Stimulated activated CD8-positive, alpha-beta memory T cell treated with anti-CD3 and anti-CD28 coated beads, Interleukin-4, amount 100 ng/mL, for 1 hour (primary cell): ENCODE measurements around the gene HOMER2.
A peak's percentile ranks its signal among the peaks of the same experiment; 100 is the strongest.
"Not testable (repeated sequence)": the region's sequence is repeated elsewhere in the genome, so short reads cannot be mapped to it uniquely, and the experiment has no call there.

ENCODE experiments used
- DNase-seq, 2 donors: peaks; one replicate each; pipeline ENCODE4 v3.0.0-alpha.2; 2020; ENCODE audit warnings: low read depth in 2 of 2, low spot score in 1 of 2

The HOMER2 gene

DNA sequence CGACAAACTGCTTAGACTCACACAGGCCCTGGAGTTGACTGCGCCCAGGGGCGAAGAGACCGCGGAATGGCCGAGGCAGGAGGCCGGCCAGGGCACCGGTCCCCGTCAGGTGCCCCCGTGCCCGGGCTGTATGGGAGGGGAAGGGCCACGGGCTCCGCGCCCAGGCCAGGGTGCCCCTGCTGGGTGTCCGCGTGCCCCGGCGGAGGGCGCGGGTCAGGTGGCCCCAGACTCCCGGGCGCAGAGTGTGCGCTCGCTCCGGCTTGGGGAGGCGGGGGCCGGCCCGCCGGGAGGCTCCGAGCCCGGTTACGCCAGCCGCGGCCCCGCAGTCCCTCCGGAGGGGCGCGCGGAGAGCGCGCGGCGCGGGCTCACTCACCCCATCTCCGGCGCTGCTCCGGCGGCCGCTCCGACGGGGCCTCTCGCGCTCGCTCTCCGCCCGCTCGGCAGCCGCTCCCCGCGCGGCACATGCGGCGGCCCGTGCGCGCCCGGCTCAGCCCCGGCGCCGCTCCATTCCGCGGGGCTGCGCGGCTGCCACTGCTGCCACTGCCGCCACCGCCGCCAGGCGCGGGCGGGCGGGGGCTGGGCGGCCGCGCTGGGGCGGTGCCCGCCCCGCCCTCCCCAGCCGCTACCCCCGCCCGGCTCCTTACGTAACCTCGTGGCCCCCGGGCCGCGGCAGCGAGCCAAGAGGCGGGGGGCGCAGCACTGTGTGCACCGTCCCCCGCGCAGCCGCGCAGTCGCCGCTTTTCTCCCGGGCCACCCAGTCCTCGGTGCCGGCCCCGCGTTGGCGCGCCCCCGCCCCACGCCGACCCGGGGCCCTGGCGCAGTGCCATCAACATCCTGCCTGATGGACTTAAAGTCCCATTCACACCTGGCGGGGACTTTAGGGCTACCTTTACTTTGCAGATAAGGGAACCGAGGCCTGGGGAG is at the start of gene HOMER2:
Gene HOMER2, minus strand, starts transcription at position 563 of the 924 bp plus-strand sequence. Its CDS starts 185 bp downstream, at position 378.
- no peak for DNase-seq

DNA sequence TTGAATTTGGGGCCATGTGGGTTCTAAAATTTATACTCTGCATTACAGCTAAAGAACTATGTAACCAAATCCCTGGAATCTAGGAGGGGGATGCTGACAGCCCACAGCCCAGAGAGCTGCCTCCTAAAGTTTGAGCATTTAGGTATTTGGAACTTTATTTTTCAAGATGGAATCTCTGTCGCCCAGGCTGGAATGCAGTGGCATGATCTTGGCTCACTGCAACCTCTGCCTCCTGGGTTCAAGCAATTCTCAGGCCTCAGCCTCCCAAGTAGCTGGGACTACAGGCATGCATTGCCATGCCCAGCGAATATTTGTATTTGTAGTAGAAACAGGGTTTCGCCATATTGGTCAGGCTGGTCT is 48.1 kb upstream of the HOMER2 start:
- DNase-seq = not testable (repeated sequence)

DNA sequence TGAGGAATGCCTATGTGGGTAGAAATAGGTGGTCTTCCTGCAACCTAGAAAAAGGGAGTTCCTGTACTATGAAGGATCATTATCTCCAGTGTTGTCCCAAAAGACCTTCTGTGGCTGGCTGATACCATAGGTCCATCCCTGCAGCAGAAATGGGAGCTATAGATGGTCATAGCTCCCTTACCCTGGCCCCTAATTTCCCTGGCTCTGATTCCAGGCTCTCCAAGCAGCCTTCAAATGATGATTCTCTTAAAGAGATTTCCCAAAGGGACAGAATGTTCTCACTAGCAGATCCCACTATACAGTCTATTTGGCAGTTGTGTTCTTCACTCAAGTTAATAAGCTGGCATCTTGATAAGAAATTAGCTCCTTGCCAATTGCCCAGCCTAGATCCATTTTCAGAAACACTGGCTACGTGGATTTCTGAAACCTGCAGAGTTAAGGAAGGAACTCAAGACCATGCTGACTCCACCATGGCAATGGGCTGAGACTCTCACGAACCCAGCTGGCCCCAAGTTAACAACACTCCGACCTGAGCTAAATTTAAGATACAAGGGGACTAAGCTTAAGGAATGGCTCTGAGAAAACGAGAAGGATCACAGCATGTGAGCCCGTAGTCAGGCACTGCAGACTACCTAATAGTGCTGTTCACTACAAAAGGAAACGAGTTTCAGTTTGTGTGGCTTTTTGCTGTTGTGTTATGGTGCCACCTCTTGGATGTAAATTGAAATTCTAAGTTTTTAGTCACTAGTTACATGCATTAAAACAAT is 47.6 kb upstream of the HOMER2 start:
- peak in 1 of 2 donors; percentile 3 for DNase-seq

DNA sequence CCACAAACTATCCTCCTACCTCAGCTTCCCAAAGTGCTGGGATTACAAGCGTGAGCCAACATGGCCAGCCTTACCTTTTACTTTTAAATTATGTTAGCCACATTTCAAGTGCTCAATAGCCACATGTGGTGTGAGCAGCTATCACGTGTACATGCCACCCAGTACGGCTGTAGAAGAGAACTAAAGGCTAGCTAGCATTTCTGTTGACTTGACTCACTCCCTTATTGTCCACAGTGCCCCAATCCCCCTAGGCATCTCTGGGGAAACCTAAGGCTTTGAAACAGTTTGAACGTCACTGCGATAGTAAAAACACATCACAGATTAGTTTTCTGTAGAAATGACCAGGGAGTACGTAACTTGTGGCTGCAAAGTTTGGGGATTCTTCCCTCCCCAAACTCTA is 46.9 kb upstream of the HOMER2 start:
- DNase-seq = no peak

DNA sequence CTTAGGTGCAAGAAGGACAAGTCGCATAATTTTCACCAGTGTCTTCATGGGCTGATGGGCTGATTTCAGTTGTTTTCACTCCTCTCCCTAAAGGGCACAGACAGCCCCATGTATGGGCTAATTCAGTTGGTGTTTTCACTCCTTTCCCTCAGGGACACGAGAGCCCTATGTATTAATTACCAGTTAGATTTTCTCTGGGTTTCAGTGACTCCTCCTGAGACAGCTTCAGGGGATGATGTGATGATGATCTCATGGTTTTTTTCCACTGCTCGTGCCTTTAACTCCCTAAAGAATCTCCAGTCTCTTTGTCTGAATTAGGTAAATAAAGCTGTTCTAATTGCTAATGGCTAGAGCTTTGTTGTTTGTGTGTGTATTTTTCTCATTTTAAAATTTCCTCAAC is 43.4 kb upstream of the HOMER2 start:
- no peak for DNase-seq

DNA sequence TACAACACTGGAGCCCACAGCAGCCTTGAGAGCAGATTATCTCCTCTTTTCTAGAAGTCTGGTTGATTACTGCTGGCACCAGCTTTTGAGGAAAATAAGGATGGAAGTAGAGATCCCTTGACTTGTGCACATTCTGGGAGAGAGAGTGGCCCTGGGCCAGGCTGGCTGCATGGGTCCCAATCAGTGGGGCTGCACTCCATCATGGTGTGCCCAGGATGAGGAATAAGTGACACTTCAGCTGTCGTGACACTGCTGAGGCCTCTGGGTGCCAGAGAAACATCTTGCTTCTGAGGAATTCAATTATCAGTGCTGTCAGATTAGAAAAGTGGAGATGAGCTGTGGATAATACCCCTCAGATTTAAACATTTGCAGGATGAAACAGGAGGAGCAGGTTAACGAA is 42.6 kb upstream of the HOMER2 start:
- DNase-seq = no peak

DNA sequence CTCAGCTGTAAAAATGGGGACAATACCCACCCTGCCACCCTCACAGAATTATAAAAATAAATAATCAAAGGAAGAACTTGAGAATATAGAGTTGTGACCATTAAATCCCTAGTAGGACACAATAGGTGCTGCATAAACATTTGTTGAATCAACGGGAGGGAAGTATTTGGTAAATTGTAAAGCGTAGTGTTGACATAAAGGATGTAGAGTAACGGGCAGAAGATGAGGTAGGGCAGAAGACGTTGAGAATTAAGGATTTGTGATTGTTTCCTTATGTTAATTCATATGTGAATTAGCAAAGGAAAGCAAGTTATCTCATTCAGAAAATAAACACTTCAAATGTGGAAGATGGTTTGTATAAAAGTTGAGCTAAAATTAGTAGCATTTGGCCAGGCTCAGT is 40.6 kb upstream of the HOMER2 start:
- DNase-seq = no peak

DNA sequence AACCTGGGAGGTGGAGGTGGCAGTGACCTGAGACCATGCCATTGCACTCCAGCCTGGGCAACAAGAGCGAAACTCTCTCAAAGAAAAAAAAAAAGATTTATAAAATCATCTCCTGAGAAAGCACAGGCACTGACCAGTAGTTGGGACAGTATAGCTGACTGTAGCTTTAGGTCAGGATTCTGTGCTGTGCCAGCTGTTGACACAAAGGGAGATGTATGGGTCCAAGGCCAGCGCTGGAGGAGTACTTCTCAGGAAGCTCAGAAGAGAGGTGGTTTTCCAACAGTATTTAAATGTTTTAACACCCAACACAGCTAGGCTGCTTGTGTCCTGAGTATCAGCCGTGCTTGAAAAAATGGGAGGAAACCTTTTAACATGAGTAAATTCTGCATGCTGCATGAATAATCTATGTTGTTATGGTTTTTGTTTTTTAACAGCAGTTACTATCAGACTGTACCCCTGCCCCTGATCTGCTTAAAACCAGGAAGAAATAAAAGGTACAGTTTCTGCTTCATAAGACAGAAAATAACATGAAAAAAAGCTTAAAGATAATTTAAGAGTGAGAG is 40.0 kb upstream of the HOMER2 start:
- no peak for DNase-seq

DNA sequence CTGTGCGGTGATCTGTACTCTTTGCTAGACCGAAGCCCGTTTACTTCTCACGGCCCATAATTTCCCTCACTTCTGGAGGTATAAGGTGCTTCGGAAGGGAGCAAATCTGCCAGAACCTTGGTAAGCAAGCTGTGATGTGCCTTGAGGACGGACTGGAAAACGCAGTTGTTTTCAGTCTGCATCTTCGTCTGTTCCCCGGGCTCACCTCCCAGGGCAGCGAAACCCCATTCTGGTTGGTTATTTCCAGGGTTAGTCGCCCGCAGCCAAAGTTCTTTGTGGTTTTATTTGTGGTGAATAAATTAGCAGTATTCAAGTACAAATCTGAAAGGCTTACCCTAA is 33.9 kb upstream of the HOMER2 start:
- DNase-seq = no peak

DNA sequence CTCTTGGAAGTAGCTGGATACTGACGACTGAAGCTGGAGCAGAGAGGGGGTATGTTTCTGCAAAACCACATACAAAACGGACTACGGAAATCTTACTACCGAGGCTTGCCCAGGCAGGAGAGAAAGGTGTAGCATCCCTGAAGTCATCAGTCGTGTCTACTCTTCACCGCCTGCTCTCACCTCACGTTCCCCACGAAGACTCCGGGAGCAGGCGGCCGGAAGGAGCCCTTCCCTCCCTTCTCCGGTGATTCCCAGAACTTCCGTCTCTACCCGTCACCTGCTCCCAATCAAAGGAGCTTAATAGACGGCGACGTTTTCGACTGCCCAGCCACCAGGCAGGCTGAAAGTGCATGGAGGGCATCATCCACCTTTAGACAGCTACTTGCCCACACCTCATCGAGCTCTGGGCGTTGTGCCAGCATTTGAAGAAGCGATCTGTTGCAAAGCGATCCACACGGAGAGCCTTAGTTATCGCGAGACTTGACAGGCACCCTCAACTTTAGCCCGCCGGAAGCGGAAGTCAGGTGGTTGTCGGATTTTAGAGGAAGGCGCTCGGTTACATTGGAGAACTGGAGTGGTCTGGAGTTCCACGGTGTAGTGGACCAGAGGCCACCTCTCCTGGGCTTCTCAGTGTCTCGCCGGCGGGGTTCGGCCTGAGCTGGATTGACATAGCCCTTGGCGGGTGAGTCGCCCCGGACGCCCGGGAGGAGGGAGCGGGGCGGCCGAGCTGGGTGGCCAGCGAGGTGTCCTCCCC is 33.3 kb upstream of the HOMER2 start, which contains the start of gene RAMAC:
Gene RAMAC, plus strand, starts transcription at position 523 of the 754 bp plus-strand sequence. CDS start 2,809 bp downstream, outside the sequence.
- peak; percentile 82 to 86 for DNase-seq

DNA sequence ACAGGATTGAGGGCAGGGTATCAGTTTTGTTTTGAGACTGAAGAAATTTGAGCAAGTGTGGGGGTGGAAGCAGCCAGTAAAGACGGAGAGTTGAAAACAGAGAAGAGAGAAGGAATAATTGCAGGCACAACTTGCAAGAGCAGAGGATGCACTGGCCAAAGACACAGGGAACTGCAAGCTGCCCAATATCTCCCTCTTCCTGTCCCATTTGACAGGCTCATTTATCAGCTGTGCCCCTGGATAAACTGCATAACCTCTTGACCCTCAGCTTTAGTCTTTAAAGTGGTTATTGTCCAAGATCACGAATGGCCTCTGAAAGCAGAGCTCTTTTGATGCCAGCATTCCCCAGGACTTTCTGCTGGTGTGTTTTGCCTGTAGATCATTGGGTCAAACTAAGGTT is 28.5 kb upstream of the HOMER2 start:
- no peak for DNase-seq

DNA sequence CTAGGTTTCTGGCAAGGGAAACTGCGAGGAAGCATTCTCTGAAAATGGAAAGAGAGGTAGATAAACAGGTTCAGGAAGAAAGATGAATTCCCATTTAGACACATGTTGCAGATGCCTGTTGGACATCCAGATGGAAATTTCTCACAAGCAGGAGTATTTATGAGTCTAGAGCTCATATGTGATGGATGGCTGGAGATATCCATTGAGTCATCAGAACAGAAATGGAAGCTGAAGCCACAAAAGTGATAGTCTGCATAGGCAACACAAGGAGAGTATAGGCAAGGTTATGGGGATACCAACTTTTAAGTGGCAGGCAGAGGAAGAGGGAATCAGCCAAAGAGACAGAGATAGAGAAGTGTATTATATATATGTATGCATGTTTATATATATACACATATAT is 27.2 kb upstream of the HOMER2 start:
- DNase-seq = no peak

DNA sequence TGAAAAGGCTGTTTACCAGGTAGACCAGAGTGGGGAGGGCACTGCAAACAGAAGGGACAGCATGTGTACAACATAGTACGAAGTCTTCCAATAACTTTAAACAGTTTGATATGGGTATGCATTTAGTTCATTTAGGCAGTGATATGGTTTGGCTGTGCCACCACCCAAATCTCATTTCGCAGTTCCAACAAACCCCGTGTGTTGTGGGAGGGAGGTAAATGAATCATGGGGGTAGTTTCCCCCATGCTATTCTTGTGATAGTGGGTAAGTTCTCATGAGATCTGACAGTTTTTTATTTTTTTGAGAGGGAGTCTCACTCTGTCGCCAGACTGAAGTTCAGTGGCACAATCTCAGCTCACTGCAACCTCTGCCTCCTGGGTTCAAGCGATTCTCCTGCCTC is 25.9 kb upstream of the HOMER2 start:
- no peak for DNase-seq

DNA sequence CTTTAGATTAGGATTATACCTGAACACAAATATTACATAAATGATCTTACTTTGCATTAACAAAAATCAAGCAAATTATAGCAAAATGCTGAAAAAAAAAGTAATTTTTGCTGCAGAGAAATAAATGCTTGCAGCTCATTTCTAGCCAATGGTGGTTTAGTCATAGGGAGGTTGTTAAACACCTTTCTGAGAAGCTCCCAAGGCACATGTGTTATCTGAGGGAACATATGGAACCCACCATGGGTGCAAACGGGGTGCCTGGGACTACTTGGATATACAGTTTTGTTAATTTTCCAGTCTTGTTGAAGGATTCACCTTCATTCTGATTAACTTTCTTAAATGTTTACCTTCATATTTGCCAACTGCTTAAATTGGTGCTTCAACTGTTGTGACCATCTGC is 24.6 kb upstream of the HOMER2 start:
- no peak for DNase-seq

DNA sequence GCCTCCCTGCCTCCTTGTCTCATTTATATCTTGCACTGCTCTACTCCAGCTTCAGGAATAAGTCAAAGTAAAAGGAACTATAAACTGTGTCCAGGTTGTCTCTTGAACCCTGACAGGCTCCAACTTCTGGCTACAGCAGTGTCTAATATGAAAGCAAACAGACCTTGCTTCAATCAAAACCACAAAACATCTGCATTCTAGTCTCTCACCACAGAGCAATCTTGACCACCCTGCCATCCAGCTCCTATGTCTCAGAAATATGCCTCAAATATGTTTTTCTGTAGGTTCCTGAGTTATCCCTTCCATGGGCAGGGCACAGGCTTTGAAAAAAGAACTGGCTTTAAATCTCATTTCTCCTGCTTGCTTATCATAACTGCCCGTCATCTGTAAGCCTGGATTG is 20.5 kb upstream of the HOMER2 start:
- no peak for DNase-seq

DNA sequence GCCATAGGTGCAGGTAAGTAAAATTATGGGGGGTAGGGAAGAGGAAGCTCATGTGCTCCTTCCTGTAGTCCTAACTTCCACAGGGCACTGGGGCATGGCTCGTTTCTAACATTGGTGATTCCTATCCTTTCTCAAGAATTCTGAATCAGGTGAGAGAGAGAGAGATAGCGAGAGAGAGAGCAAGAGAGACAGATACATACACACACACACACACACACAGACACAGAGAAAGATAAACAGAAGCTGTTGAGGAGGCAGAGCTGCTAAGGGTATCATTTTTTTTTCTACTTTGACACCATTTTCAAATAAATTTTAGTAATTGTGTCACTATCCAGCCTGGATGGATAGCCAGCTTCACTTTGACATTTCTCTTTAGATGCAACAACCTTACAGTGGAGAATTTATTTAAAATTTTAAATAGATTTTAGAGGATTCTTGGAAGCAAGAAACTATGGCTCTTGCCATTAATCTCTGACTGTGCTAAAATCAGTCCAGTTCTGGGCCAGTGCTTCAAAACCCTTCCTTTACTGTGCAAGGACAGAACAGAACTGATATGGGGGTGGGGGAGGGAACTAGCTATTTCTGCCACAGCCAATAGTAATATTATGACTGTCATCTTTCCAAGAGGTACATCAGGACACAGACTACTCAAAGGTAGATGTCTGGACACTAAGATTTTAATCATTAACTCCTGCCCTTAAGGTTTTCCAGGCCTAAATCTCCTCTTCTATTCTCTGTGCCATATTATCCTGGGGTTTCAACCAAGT is 18.9 kb upstream of the HOMER2 start:
- DNase-seq = no peak

DNA sequence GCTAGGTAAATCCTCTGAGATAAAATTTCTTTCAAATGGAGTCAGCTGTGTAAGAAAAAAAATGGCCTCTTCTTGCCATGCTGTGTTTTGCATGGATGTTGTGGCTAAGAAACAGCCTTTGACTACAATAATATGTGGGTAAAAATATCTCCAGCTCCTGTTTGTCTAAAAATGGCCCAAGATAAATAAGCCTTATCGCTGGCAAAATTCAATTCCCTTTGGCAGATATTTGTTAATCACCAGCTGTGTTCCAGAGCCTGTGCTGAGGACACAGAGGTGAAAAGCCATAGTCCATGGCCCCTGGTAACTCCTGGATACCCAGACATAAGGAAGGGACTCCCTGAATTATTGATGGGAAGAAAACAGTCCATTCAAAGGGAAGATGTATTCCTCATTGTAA is 18.2 kb upstream of the HOMER2 start:
- DNase-seq = no peak

DNA sequence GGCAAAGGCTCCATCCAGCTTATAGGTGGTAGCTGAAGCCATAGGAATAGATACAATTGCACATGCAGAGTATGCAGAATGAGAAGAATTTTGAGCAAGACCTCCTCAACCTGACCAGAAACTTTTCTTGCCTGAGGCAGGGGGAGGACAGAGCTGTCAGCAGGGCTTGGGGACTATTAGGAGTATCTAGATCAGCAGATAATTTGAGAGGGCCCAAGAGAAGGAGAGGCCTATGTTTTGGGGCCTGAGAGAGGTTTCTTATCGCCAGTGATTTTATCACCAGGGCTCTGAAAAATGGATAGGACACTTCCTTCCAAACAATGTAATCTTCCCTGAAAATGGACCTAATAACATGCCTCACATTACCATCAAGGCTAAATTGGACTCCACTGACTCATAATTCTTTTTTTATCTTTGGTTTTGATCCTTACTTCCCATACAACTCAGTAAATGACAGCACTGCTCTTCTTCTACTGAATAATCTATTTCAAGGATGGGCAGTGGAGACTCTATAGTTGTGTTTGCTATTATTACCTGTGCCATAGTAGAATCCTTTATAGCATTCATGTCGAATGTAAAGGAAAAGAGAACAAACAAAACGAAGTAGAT is 17.7 kb upstream of the HOMER2 start:
- DNase-seq = no peak

DNA sequence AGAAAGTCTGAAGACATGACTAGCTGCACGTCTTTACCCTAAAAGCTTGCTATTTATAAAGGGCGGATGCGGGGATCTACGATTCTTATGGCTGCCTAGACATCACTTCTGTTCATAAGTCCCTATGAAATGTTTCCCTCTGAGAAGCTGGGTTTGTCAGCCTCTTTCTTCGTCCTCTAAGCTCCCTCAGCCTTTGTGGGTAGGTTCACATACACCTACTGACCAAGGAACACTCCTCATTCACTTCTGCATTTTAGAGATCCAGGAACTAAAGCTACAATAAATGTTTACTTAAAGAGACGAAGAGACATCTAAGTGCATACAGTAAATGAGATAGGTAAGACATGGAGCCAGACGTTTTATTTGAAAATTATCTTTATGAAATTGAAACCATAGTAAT is 16.8 kb upstream of the HOMER2 start:
- no peak for DNase-seq

DNA sequence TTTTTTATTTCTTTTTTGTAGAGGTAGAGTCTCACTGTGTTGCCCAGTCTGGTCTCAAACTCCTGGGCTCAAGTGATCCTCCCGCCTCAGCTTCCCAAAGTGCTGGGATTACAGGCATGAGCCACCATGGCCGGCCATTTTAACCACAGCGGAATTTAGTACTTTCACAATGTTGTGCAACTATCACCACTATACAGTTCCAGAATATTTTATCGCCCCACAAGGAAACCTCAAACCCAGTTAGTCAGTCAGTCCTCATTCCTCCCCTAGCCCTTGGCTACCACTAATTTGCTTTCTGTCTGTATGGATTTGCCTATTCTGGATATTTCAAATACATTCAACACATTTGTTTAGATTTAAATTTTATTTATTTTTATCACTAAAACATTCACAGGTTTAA is 15.5 kb upstream of the HOMER2 start:
- DNase-seq = no peak
